HepG2 (cell line): Measurements from ENCODE around the gene TUBGCP6.

Source experiments
- CTCF ChIP-seq: sonication (generic); formaldehyde crosslinking; IDR thresholded peaks from 2 replicates; pipeline ENCODE4 v1.5.0; 2020; ENCODE audit warnings: mild to moderate bottlenecking, missing genetic modification reagents, moderate library complexity
- ERF ChIP-seq: IDR thresholded peaks from 2 replicates; pipeline ENCODE4 v1.6.1; 2018; ENCODE audit warnings: missing biosample characterization, missing genetic modification reagents
- PHF5A ChIP-seq: IDR thresholded peaks from one replicate; pipeline ENCODE4 v1.6.1; 2018; ENCODE audit warnings: low read depth, missing genetic modification reagents; ENCODE audit not compliant: unreplicated experiment
- SIX4 ChIP-seq: sonication (generic); formaldehyde crosslinking; IDR thresholded peaks from 2 replicates; pipeline ENCODE4 v1.4.0; 2020; ENCODE audit warnings: missing genetic modification reagents
- ZNF615 ChIP-seq: sonication (generic); formaldehyde crosslinking; IDR thresholded peaks from 2 replicates; pipeline ENCODE4 v1.5.0; 2020; ENCODE audit warnings: mild to moderate bottlenecking, missing genetic modification reagents, borderline replicate concordance
- ZNF768 ChIP-seq: sonication (generic); formaldehyde crosslinking; IDR thresholded peaks from 2 replicates; pipeline ENCODE4 v1.4.0; 2020; ENCODE audit warnings: missing genetic modification reagents
- TF ChIP-seq, protein P1 (sequence below): fragments of 450-650 bp; IDR thresholded peaks from 2 replicates; pipeline ENCODE4 v1.6.1; 2017; ENCODE audit warnings: mild to moderate bottlenecking

GRCh38 chr22:50193621-50194020, 51.2 kb downstream of the TUBGCP6 start:
- TF ChIP-seq SIX4 (CRISPR knock-in tag) (no peak), ZNF768 (no peak), ERF (no peak), PHF5A (CRISPR knock-in tag) (no peak), ZNF615 (CRISPR knock-in tag) (no peak), CTCF (CRISPR knock-in tag) (no peak)
- TF ChIP-seq, protein P1, sequence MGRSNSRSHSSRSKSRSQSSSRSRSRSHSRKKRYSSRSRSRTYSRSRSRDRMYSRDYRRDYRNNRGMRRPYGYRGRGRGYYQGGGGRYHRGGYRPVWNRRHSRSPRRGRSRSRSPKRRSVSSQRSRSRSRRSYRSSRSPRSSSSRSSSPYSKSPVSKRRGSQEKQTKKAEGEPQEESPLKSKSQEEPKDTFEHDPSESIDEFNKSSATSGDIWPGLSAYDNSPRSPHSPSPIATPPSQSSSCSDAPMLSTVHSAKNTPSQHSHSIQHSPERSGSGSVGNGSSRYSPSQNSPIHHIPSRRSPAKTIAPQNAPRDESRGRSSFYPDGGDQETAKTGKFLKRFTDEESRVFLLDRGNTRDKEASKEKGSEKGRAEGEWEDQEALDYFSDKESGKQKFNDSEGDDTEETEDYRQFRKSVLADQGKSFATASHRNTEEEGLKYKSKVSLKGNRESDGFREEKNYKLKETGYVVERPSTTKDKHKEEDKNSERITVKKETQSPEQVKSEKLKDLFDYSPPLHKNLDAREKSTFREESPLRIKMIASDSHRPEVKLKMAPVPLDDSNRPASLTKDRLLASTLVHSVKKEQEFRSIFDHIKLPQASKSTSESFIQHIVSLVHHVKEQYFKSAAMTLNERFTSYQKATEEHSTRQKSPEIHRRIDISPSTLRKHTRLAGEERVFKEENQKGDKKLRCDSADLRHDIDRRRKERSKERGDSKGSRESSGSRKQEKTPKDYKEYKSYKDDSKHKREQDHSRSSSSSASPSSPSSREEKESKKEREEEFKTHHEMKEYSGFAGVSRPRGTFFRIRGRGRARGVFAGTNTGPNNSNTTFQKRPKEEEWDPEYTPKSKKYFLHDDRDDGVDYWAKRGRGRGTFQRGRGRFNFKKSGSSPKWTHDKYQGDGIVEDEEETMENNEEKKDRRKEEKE, result no peak
